Nephron progenitor cell (in vitro differentiated cells): ENCODE data around the gene LETM1.

Experiments used
- DNase-seq: peaks from one replicate; pipeline ENCODE4 v3.0.0; 2021
- H3K27ac Mint-ChIP-seq: 2 replicates; pipeline ENCODE4 v1.8.0; 2021; ENCODE audit warnings: mild to moderate bottlenecking, moderate library complexity, mixed read lengths
- H3K27me3 Mint-ChIP-seq: 2 replicates; pipeline ENCODE4 v1.8.0; 2021; ENCODE audit warnings: mild to moderate bottlenecking, low read depth, mixed read lengths; ENCODE audit not compliant: poor library complexity
- H3K36me3 Mint-ChIP-seq: 2 replicates; pipeline ENCODE4 v1.8.0; 2021; ENCODE audit warnings: low read depth, mixed read lengths
- H3K4me1 Mint-ChIP-seq: 2 replicates; pipeline ENCODE4 v1.8.0; 2021; ENCODE audit warnings: mixed read lengths
- H3K4me3 Mint-ChIP-seq: 2 replicates; pipeline ENCODE4 v1.8.0; 2021; ENCODE audit warnings: mild to moderate bottlenecking, moderate library complexity, mixed read lengths
- H3K9me3 Mint-ChIP-seq: 2 replicates; pipeline ENCODE4 v1.8.0; 2021; ENCODE audit warnings: mild to moderate bottlenecking, moderate library complexity, mixed read lengths
- CTCF ChIP-seq: fragments of 200-600 bp; sonication (generic); IDR thresholded peaks from 2 replicates; pipeline ENCODE4 v1.5.0; 2021; ENCODE audit warnings: antibody characterized with exemption

The LETM1 gene

GRCh38 chr4:1900087-1900433, 44.1 kb upstream of the LETM1 start:
- no peak for TF ChIP-seq CTCF
- Mint-ChIP-seq H3K9me3 (no peaks in the 10 kb centered on the region), H3K27ac (no peak overlapping the region), H3K4me3 (no peak overlapping the region), H3K4me1 (peaks cover 55% of the 10 kb centered on the region), H3K36me3 (peaks cover 51% of the 10 kb centered on the region), H3K27me3 (peaks cover 3% of the 10 kb centered on the region)
- DNase-seq = no peak

GRCh38 chr4:1899149-1900086, 43.5 kb upstream of the LETM1 start:
- DNase-seq = peak; percentile 75
- H3K27ac Mint-ChIP-seq = peak overlapping the region; percentile 91
- peaks cover 51% of the 10 kb centered on the region for H3K36me3 Mint-ChIP-seq
- peaks cover 3% of the 10 kb centered on the region for H3K9me3 Mint-ChIP-seq
- peak; percentile 86 for TF ChIP-seq CTCF
- H3K27me3 Mint-ChIP-seq = peaks cover 3% of the 10 kb centered on the region
- no peak overlapping the region for H3K4me3 Mint-ChIP-seq
- H3K4me1 Mint-ChIP-seq = peaks cover 58% of the 10 kb centered on the region

GRCh38 chr4:1898681-1899080, 42.7 kb upstream of the LETM1 start:
- peaks cover 3% of the 10 kb centered on the region for H3K27me3 Mint-ChIP-seq
- peaks cover 51% of the 10 kb centered on the region for H3K4me1 Mint-ChIP-seq
- no peak for DNase-seq
- H3K27ac Mint-ChIP-seq = peak overlapping the region; percentile 50
- no peak overlapping the region for H3K4me3 Mint-ChIP-seq
- peaks cover 50% of the 10 kb centered on the region for H3K36me3 Mint-ChIP-seq
- H3K9me3 Mint-ChIP-seq = peaks cover 3% of the 10 kb centered on the region
- no peak for TF ChIP-seq CTCF

GRCh38 chr4:1898007-1898406, 42.1 kb upstream of the LETM1 start:
- Mint-ChIP-seq H3K27ac (peak overlapping the region; percentile 88), H3K9me3 (peaks cover 3% of the 10 kb centered on the region), H3K4me1 (peaks cover 44% of the 10 kb centered on the region), H3K27me3 (peaks cover 3% of the 10 kb centered on the region), H3K4me3 (no peak overlapping the region), H3K36me3 (peaks cover 48% of the 10 kb centered on the region)
- DNase-seq = no peak
- TF ChIP-seq CTCF = no peak

GRCh38 chr4:1896658-1896991, 40.7 kb upstream of the LETM1 start:
- Mint-ChIP-seq H3K4me1 (peaks cover 37% of the 10 kb centered on the region), H3K36me3 (peaks cover 49% of the 10 kb centered on the region), H3K9me3 (peaks cover 3% of the 10 kb centered on the region), H3K4me3 (no peak overlapping the region), H3K27ac (peak overlapping the region; percentile 93), H3K27me3 (peaks cover 3% of the 10 kb centered on the region)
- TF ChIP-seq CTCF = no peak
- DNase-seq = no peak
